CD14-positive monocyte (primary cell): ENCODE measurements around the gene TTLL8. TPM values are rescaled to one million over a fixed set of nuclear protein-coding genes. Genes with fewer than 3 reads are reported as not detected.
A peak's percentile ranks its signal among the peaks of the same experiment; 100 is the strongest.

Experiments used
- DNase-seq, 3 donors: peaks; one replicate each; pipeline ENCODE4 v3.0.0-alpha.2; 2011 to 2022
- H2AFZ ChIP-seq: 2 replicates; pipeline ENCODE4 v1.6.0; 2012; ENCODE audit warnings: mild to moderate bottlenecking, low read depth, low read length, inconsistent platforms; ENCODE audit not compliant: insufficient read depth, poor library complexity, severe bottlenecking
- H3K27ac ChIP-seq, 2 donors: 1 replicate in 1 of 2; 2 replicates in 1 of 2; pipeline ENCODE4 v1.5.1; 2012 to 2013; ENCODE audit warnings: low read length in 2 of 2, control low read depth in 1 of 2, inconsistent platforms in 1 of 2, low read depth in 1 of 2, mild to moderate bottlenecking in 1 of 2
- H3K27me3 ChIP-seq, 2 donors: one replicate each; pipeline versions ENCODE4 v1.6.0 to v1.6.1; 2011 to 2013; ENCODE audit warnings: low read length in 2 of 2; ENCODE audit not compliant: control insufficient read depth in 2 of 2, insufficient read depth in 2 of 2
- H3K36me3 ChIP-seq, 2 donors: replicated peaks in 1 of 2; 1 replicate in 1 of 2; 2 replicates in 1 of 2; pipeline versions ENCODE4 v1.5.1 to v1.6.1; 2012 to 2013; ENCODE audit warnings: low read length in 2 of 2, control low read depth in 1 of 2, inconsistent platforms in 1 of 2, mild to moderate bottlenecking in 1 of 2; ENCODE audit not compliant: insufficient read depth in 2 of 2, control insufficient read depth in 1 of 2
- H3K4me1 ChIP-seq, 2 donors: 1 replicate in 1 of 2; 2 replicates in 1 of 2; pipeline versions ENCODE4 v1.5.1 to v1.6.1; 2012 to 2013; ENCODE audit warnings: low read length in 2 of 2, control low read depth in 1 of 2, inconsistent platforms in 1 of 2, mild to moderate bottlenecking in 1 of 2, moderate library complexity in 1 of 2; ENCODE audit not compliant: insufficient read depth in 2 of 2, control insufficient read depth in 1 of 2
- H3K4me2 ChIP-seq: replicated peaks from 2 replicates; pipeline ENCODE3; 2012; ENCODE audit warnings: low read length, moderate library complexity, mild to moderate bottlenecking; ENCODE audit not compliant: poor library complexity, severe bottlenecking; ENCODE audit errors: extremely low read depth
- H3K4me3 ChIP-seq, 3 experiments: fragments of 200-600 bp in 1 of 3; sonication (generic) in 1 of 3; replicated peaks in 1 of 3; 1 replicate in 2 of 3; 2 replicates in 1 of 3; pipeline ENCODE4 v1.5.1; 2011 to 2013; ENCODE audit warnings: low read length in 3 of 3, mild to moderate bottlenecking in 3 of 3, control low read depth in 2 of 3, low read depth in 2 of 3, inconsistent platforms in 1 of 3, moderate library complexity in 1 of 3
- H3K79me2 ChIP-seq: 2 replicates; pipeline ENCODE4 v1.6.0; 2012; ENCODE audit warnings: mild to moderate bottlenecking, control low read depth, inconsistent platforms, low read length, moderate library complexity; ENCODE audit not compliant: insufficient read depth
- H3K9ac ChIP-seq: 2 replicates; pipeline ENCODE4 v1.6.0; 2017; ENCODE audit warnings: low read length, mild to moderate bottlenecking; ENCODE audit not compliant: insufficient read depth, poor library complexity, severe bottlenecking
- H3K9me3 ChIP-seq, 2 donors: replicated peaks in 1 of 2; 1 replicate in 1 of 2; 2 replicates in 1 of 2; pipeline versions ENCODE4 v1.5.1 to v1.6.1; 2012 to 2013; ENCODE audit warnings: low read length in 2 of 2, control low read depth in 1 of 2; ENCODE audit not compliant: control insufficient read depth in 1 of 2, insufficient read depth in 1 of 2
- H4K20me1 ChIP-seq: 2 replicates; pipeline ENCODE4 v1.6.0; 2012; ENCODE audit warnings: mild to moderate bottlenecking, low read length, control low read depth, moderate library complexity; ENCODE audit not compliant: insufficient read depth
- H3K27ac Mint-ChIP-seq, 7 donors: one replicate each; pipeline ENCODE4 v1.8.0; 2020; ENCODE audit warnings: mild to moderate bottlenecking in 7 of 7, mixed read lengths in 7 of 7, moderate library complexity in 6 of 7, inconsistent platforms in 2 of 7
- H3K27me3 Mint-ChIP-seq, 3 donors: one replicate each; pipeline ENCODE4 v1.8.0; 2021 to 2022; ENCODE audit warnings: low read depth in 3 of 3, mild to moderate bottlenecking in 3 of 3, mixed read lengths in 3 of 3, moderate library complexity in 3 of 3, inconsistent platforms in 1 of 3
- H3K36me3 Mint-ChIP-seq, 2 donors: one replicate each; pipeline ENCODE4 v1.8.0; 2020; ENCODE audit warnings: mixed read lengths in 2 of 2, inconsistent platforms in 1 of 2, mild to moderate bottlenecking in 1 of 2
- H3K4me1 Mint-ChIP-seq: one replicate; pipeline ENCODE4 v1.8.0; 2020; ENCODE audit warnings: mild to moderate bottlenecking, mixed read lengths
- H3K4me3 Mint-ChIP-seq, 2 donors: one replicate each; pipeline ENCODE4 v1.8.0; 2020; ENCODE audit warnings: mild to moderate bottlenecking in 2 of 2, mixed read lengths in 2 of 2, moderate library complexity in 1 of 2
- H3K9me3 Mint-ChIP-seq, 7 donors: one replicate each; pipeline ENCODE4 v1.8.0; 2020 to 2022; ENCODE audit warnings: mixed read lengths in 7 of 7, mild to moderate bottlenecking in 6 of 7, moderate library complexity in 6 of 7, inconsistent platforms in 2 of 7
- CTCF ChIP-seq: fragments of 200-600 bp; IDR thresholded peaks from one replicate; pipeline ENCODE4 v1.8.0; 2022; ENCODE audit warnings: antibody characterized with exemption, mild to moderate bottlenecking
- WGBS: methylation state at CpG from one replicate; pipeline ENCODE4 v1.1.5; 2013; ENCODE audit warnings: missing lambda C conversion rate; ENCODE audit not compliant: insufficient coverage; 5-methylcytosine and 5-hydroxymethylcytosine counted together
- intact Hi-C, 2 donors: fragments of 100-400 bp; cut with micrococcal nuclease; formaldehyde crosslinking; loops; one replicate each; pipeline versions ENCODE4 v1.15.0 to v1.15.1; 2023
- polyA plus RNA-seq, 3 donors: library from polyadenylated mRNA; depleted of rRNA in 1 of 3; unstranded in 2 of 3; stranded (reverse) in 1 of 3; fragments of 300-500 nt in 2 of 3; fragments of >200 nt in 1 of 3; fragmentation: Illumina TruSeq in 2 of 3; gene quantifications; 1 replicate in 2 of 3; 2 replicates in 1 of 3; pipeline ENCODE4 v1.2.3, GENCODE V29; 2012 to 2021

TTLL8 gene
- polyA plus RNA-seq, 3 donors: not detected

GRCh38 chr22:49976439-49977175, 81.5 kb downstream of the TTLL8 start:
- intact Hi-C loops: no loop called here
- no peak overlapping the region for H3K27ac ChIP-seq
- H2AFZ ChIP-seq: no peak overlapping the region

More at GRCh38 chr22:49976439-49977175, 81.5 kb downstream of the TTLL8 start:
- Histone ChIP-seq H3K27me3 (peaks cover 0 to 12% of the 10 kb centered on the region in 2 donors), H3K9ac (no peak overlapping the region), H4K20me1 (no peaks in the 10 kb centered on the region), H3K4me2 (no peak overlapping the region), H3K4me1 (peaks cover 4 to 7% of the 10 kb centered on the region in 2 donors), H3K36me3 (no peaks in the 10 kb centered on the region), H3K4me3 (no peak overlapping the region), H3K79me2 (no peaks in the 10 kb centered on the region), H3K9me3 (peaks cover 0 to 5% of the 10 kb centered on the region in 2 donors)
- Mint-ChIP-seq H3K4me1 (peaks cover 9% of the 10 kb centered on the region), H3K27me3 (peaks cover 4 to 11% (median 11%) of the 10 kb centered on the region in 3 donors), H3K27ac (peak overlapping the region in 1 of 7 donors; percentile 12), H3K4me3 (no peak overlapping the region), H3K36me3 (peaks cover 0 to 6% of the 10 kb centered on the region in 2 donors), H3K9me3 (peaks cover 11 to 23% (median 19%) of the 10 kb centered on the region in 7 donors)
- no peak for TF ChIP-seq CTCF
- DNase-seq: peak in 1 of 3 donors; percentile 55
- 57% methylated on average over 10 of the region's 15 CpGs for WGBS
